ENCODE measurements around the gene GP1BB.

DNA sequence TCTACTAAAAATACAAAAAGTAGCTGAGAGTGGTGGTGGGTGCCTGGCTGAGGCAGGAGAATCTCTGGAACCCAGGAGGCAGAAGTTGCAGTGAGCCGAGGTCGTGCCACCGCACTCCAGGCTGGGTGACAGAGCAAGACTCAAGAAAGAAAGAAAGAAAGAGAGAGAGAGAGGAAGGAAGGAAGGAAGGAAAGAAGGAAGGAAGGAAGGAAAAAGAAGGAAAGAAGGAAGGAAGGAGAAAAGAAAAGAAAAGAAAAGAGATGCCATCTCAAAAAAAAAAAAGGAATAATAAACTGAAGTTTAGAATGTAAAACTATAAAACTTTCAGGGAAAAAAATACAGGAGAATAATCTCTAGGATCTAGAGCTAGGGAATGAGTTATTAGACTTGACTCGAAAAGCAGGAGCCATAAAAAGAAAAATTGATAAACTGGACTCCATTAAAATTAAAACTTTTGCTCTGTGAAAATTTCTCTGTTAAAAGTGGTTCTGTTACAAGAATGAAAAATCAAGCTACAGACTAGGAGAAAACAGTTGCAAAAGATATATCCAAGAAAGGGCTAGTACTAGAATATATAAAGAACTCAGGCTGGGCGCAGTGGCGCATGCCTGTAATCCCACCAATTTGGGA lies 22.4 kb upstream of the GP1BB start:
- TF ChIP-seq RAD21 (conservative IDR thresholded peaks at IDR 0.05), result no peak
- TF ChIP-seq, protein P1, sequence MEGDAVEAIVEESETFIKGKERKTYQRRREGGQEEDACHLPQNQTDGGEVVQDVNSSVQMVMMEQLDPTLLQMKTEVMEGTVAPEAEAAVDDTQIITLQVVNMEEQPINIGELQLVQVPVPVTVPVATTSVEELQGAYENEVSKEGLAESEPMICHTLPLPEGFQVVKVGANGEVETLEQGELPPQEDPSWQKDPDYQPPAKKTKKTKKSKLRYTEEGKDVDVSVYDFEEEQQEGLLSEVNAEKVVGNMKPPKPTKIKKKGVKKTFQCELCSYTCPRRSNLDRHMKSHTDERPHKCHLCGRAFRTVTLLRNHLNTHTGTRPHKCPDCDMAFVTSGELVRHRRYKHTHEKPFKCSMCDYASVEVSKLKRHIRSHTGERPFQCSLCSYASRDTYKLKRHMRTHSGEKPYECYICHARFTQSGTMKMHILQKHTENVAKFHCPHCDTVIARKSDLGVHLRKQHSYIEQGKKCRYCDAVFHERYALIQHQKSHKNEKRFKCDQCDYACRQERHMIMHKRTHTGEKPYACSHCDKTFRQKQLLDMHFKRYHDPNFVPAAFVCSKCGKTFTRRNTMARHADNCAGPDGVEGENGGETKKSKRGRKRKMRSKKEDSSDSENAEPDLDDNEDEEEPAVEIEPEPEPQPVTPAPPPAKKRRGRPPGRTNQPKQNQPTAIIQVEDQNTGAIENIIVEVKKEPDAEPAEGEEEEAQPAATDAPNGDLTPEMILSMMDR (IDR thresholded peaks at IDR 0.05; ENCODE audit: poor library complexity, severe bottlenecking), result no peak
- TF ChIP-seq EZH2 (IDR thresholded peaks at IDR 0.05; ENCODE audit: borderline replicate concordance, insufficient read depth, low read length, poor library complexity, severe bottlenecking), result no peak
- no peak for TF ChIP-seq EP300 (conservative IDR thresholded peaks at IDR 0.05; ENCODE audit: poor library complexity, severe bottlenecking)
- TF ChIP-seq TAF1 (IDR thresholded peaks at IDR 0.05; ENCODE audit: low read depth), result no peak
- TF ChIP-seq POLR2AphosphoS5 (IDR thresholded peaks at IDR 0.05), result no peak
- TF ChIP-seq, protein P2, sequence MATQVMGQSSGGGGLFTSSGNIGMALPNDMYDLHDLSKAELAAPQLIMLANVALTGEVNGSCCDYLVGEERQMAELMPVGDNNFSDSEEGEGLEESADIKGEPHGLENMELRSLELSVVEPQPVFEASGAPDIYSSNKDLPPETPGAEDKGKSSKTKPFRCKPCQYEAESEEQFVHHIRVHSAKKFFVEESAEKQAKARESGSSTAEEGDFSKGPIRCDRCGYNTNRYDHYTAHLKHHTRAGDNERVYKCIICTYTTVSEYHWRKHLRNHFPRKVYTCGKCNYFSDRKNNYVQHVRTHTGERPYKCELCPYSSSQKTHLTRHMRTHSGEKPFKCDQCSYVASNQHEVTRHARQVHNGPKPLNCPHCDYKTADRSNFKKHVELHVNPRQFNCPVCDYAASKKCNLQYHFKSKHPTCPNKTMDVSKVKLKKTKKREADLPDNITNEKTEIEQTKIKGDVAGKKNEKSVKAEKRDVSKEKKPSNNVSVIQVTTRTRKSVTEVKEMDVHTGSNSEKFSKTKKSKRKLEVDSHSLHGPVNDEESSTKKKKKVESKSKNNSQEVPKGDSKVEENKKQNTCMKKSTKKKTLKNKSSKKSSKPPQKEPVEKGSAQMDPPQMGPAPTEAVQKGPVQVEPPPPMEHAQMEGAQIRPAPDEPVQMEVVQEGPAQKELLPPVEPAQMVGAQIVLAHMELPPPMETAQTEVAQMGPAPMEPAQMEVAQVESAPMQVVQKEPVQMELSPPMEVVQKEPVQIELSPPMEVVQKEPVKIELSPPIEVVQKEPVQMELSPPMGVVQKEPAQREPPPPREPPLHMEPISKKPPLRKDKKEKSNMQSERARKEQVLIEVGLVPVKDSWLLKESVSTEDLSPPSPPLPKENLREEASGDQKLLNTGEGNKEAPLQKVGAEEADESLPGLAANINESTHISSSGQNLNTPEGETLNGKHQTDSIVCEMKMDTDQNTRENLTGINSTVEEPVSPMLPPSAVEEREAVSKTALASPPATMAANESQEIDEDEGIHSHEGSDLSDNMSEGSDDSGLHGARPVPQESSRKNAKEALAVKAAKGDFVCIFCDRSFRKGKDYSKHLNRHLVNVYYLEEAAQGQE (IDR thresholded peaks at IDR 0.05; ENCODE audit: borderline replicate concordance), result no peak
- no peak for TF ChIP-seq SMC3 (conservative IDR thresholded peaks at IDR 0.05; ENCODE audit: poor library complexity)
